Gastrocnemius medialis (tissue), 4 donors: ENCODE measurements around the gene CALU.

Experiments
- CTCF ChIP-seq, 5 experiments: fragments of 450-650 bp in 3 of 5; fragments of 200-600 bp in 2 of 5; sonication (generic) in 2 of 5; IDR thresholded peaks in 4 of 5; conservative IDR thresholded peaks in 1 of 5; 1 replicate in 4 of 5; 2 replicates in 1 of 5; pipeline ENCODE4 v1.5.1; 2016 to 2019; ENCODE audit warnings: antibody characterized with exemption in 5 of 5, mild to moderate bottlenecking in 3 of 5, moderate library complexity in 3 of 5
- POLR2A ChIP-seq, 2 donors: fragments of 450-650 bp; IDR thresholded peaks; one replicate each; pipeline ENCODE4 v1.6.1; 2017; ENCODE audit warnings: antibody characterized with exemption in 2 of 2, mild to moderate bottlenecking in 2 of 2, moderate library complexity in 2 of 2

GRCh38 chr7:128735436-128735835 is 3.7 kb upstream of the CALU start:
- no peak for TF ChIP-seq CTCF (IDR thresholded peaks at IDR 0.05 in 4 of 5, conservative IDR thresholded peaks at IDR 0.05 in 1 of 5)
- no peak for TF ChIP-seq POLR2A (IDR thresholded peaks at IDR 0.05)
